Effector memory CD4-positive, alpha-beta T cell (primary cell): Measurements from ENCODE around the gene MMP7.

Experiments
- DNase-seq, 3 donors: peaks; one replicate each; pipeline ENCODE4 v3.0.0-alpha.2; 2020
- H3K27ac ChIP-seq: 2 replicates; pipeline ENCODE4 v1.7.0; 2013; ENCODE audit warnings: mild to moderate bottlenecking, low read length, moderate library complexity; ENCODE audit not compliant: insufficient read depth, poor library complexity, severe bottlenecking
- H3K27me3 ChIP-seq: replicated peaks from 2 replicates; pipeline ENCODE4 v1.7.0; 2013; ENCODE audit warnings: mild to moderate bottlenecking, low read length; ENCODE audit not compliant: insufficient read depth, control insufficient read depth, poor library complexity, severe bottlenecking
- H3K36me3 ChIP-seq: 2 replicates; pipeline ENCODE4 v1.7.0; 2013; ENCODE audit warnings: mild to moderate bottlenecking, low read length, moderate library complexity; ENCODE audit not compliant: control insufficient read depth, insufficient read depth
- H3K4me1 ChIP-seq: 2 replicates; pipeline ENCODE4 v1.7.0; 2013; ENCODE audit warnings: low read length, mild to moderate bottlenecking; ENCODE audit not compliant: control insufficient read depth, insufficient read depth, poor library complexity, severe bottlenecking
- H3K4me3 ChIP-seq: 2 replicates; pipeline ENCODE4 v1.7.0; 2013; ENCODE audit warnings: low read length, low read depth, mild to moderate bottlenecking; ENCODE audit not compliant: insufficient read depth, poor library complexity, severe bottlenecking
- H3K9me3 ChIP-seq: 2 replicates; pipeline ENCODE4 v1.7.0; 2013; ENCODE audit warnings: mild to moderate bottlenecking, low read length, moderate library complexity; ENCODE audit not compliant: control insufficient read depth
- total RNA-seq, 3 donors: gene quantifications; one replicate each; lab custom pipeline; 2026; lab: John Stamatoyannopoulos, UW

Gene MMP7, protein sequence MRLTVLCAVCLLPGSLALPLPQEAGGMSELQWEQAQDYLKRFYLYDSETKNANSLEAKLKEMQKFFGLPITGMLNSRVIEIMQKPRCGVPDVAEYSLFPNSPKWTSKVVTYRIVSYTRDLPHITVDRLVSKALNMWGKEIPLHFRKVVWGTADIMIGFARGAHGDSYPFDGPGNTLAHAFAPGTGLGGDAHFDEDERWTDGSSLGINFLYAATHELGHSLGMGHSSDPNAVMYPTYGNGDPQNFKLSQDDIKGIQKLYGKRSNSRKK
- 0 reads per million in 3 donors for total RNA-seq

GRCh38 chr11:102530558-102530957 is at the start of gene MMP7:
TSS of gene MMP7 (minus strand) at chr11:102530747. CDS start at chr11:102530700, 47 bp downstream.
- Histone ChIP-seq H3K36me3 (no peaks in the 10 kb centered on the region), H3K4me1 (no peaks in the 10 kb centered on the region), H3K4me3 (no peak within 1 kb of the TSS), H3K9me3 (no peaks in the 10 kb centered on the region), H3K27me3 (no peaks in the 10 kb centered on the region), H3K27ac (no peak within 1 kb of the TSS)
- no peak for DNase-seq

GRCh38 chr11:102577723-102578122 is 47.2 kb upstream of the MMP7 start:
- Histone ChIP-seq H3K27ac (no peak overlapping the region), H3K9me3 (no peaks in the 10 kb centered on the region), H3K36me3 (no peaks in the 10 kb centered on the region), H3K4me1 (peaks cover 15% of the 10 kb centered on the region), H3K4me3 (no peak overlapping the region), H3K27me3 (no peaks in the 10 kb centered on the region)
- DNase-seq, result no peak

DNA sequence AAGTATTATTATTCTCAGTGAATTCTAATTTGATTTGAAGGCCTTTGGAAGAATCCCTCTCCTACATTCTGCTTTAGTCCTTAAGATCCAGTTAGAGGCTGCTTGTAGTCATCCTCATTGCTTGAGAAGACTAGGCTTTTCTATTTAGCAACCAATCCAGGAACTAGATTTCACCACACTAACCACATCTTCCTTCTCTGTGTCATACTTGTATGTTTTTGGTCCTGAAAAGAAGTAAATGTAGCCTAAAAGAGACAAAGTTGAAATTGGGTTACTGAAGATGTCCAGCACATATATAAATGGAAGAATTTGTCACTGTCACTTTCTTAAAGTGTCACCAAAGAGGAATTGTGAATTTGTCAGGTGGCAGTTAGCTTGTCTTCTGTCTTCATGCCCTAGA is 46.6 kb upstream of the MMP7 start:
- Histone ChIP-seq H3K9me3 (no peaks in the 10 kb centered on the region), H3K36me3 (no peaks in the 10 kb centered on the region), H3K4me3 (no peak overlapping the region), H3K4me1 (peaks cover 15% of the 10 kb centered on the region), H3K27me3 (no peaks in the 10 kb centered on the region), H3K27ac (no peak overlapping the region)
- DNase-seq, result no peak

DNA sequence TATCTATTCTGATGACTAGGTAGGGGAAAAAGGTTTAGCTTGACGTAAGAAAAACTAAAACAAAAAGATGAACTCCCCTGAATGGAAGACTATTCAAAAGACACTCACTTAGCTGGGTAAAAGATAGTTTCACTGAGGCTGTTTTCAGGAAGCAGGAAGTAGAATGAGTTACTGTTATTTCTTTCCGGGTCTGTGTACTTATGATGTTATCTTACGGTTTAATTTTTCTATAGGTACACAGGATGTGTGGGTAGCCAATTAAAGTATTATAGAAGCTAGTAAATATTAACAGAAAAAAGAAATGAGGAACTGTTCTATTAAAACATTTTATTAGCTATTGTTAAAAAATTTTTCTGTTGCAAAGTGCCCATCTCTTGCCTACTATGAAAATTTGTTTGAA is 45.8 kb upstream of the MMP7 start:
- no peak for DNase-seq
- Histone ChIP-seq H3K27ac (no peak overlapping the region), H3K9me3 (no peaks in the 10 kb centered on the region), H3K4me3 (no peak overlapping the region), H3K27me3 (no peaks in the 10 kb centered on the region), H3K4me1 (peaks cover 15% of the 10 kb centered on the region), H3K36me3 (no peaks in the 10 kb centered on the region)

- no peaks in the 10 kb centered on the region for H3K36me3 ChIP-seq
- H3K27me3 ChIP-seq, result no peaks in the 10 kb centered on the region
- no peaks in the 10 kb centered on the region for H3K9me3 ChIP-seq
- H3K4me1 ChIP-seq, result peaks cover 15% of the 10 kb centered on the region
- H3K4me3 ChIP-seq, result no peak overlapping the region
- no peak overlapping the region for H3K27ac ChIP-seq
- DNase-seq, result no peak
Measured at GRCh38 chr11:102575012-102575411, 44.5 kb upstream of the MMP7 start.

GRCh38 chr11:102573851-102574250 is 43.3 kb upstream of the MMP7 start:
- no peaks in the 10 kb centered on the region for H3K27me3 ChIP-seq
- no peak for DNase-seq
- H3K36me3 ChIP-seq, result no peaks in the 10 kb centered on the region
- no peak overlapping the region for H3K4me3 ChIP-seq
- peaks cover 15% of the 10 kb centered on the region for H3K4me1 ChIP-seq
- no peak overlapping the region for H3K27ac ChIP-seq
- H3K9me3 ChIP-seq, result no peaks in the 10 kb centered on the region

- peaks cover 14% of the 10 kb centered on the region for H3K4me1 ChIP-seq
- H3K27ac ChIP-seq, result no peak overlapping the region
- H3K27me3 ChIP-seq, result no peaks in the 10 kb centered on the region
- H3K36me3 ChIP-seq, result no peaks in the 10 kb centered on the region
- no peaks in the 10 kb centered on the region for H3K9me3 ChIP-seq
- no peak for DNase-seq
- H3K4me3 ChIP-seq, result no peak overlapping the region
Measured at GRCh38 chr11:102572554-102573220, 42.1 kb upstream of the MMP7 start.

DNA sequence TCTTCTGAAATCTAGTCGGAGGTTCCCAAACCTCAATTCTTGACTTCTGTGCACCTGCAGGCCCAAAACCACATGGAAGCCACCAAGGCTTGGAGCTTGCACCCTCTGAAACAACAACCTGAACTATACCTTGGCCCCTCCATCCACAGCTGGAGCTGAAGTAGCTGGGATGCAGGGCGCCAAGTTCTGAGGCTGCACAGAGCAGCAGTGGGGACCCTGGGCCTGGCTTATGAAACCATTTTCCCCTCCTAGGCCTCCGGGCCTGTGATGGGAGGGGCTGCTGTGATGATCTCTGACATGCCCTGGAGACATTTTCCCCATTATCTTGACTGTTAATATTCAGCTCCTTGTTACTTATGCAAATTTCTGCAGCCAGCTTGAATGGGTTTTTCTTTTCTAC is 38.3 kb upstream of the MMP7 start:
- Histone ChIP-seq H3K4me1 (no peaks in the 10 kb centered on the region), H3K27ac (no peak overlapping the region), H3K9me3 (no peaks in the 10 kb centered on the region), H3K27me3 (no peaks in the 10 kb centered on the region), H3K36me3 (no peaks in the 10 kb centered on the region), H3K4me3 (no peak overlapping the region)
- DNase-seq, result no peak

DNA sequence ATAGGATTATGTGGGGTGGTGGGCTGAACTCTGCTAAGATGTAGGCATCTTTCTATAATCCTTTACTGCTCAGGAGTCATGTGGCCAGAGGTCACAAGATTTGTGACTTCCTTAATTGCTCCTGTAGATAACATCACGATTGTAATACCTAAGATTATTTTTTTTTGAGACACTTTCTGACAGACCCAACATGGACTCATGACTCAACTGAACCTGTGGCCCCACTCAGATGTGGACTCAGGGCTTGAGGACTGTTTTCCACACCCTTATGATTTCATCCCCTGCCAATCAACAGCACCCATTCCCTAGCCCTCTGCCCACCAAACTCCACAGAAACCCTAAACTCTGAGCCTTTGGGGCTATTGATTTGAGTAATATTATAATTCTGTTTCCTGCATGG is 35.6 kb upstream of the MMP7 start:
- Histone ChIP-seq H3K9me3 (no peaks in the 10 kb centered on the region), H3K4me1 (peaks cover 6% of the 10 kb centered on the region), H3K4me3 (no peak overlapping the region), H3K36me3 (no peaks in the 10 kb centered on the region), H3K27me3 (no peaks in the 10 kb centered on the region), H3K27ac (no peak overlapping the region)
- no peak for DNase-seq

DNA sequence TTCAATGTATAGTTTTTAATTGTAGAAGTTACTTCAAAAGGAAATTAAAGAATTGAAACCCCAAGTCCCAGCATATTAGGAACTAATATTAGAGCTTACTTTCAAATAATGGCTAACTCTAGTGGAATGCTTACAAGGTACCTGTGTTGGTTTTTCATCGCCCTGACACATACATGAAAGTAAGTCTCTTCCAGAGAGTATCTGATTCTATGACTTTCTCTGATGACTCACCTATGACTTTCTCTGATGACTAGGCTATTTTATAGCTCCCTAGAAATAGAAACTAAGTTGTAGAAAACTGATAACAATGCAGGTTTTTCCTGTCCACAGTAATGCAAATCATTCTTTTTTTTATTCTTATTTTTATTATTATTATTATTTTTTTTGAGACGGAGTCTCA is 33.6 kb upstream of the MMP7 start:
- H3K4me3 ChIP-seq, result no peak overlapping the region
- H3K36me3 ChIP-seq, result no peaks in the 10 kb centered on the region
- H3K27me3 ChIP-seq, result no peaks in the 10 kb centered on the region
- H3K27ac ChIP-seq, result no peak overlapping the region
- no peaks in the 10 kb centered on the region for H3K9me3 ChIP-seq
- H3K4me1 ChIP-seq, result peaks cover 20% of the 10 kb centered on the region
- DNase-seq, result no peak
